PC-3 (cell line): ENCODE results near the gene DGKH. TPM values are rescaled to one million over a fixed set of nuclear protein-coding genes. Genes with fewer than 3 reads are reported as not detected.
"Not testable (repeated sequence)": the region's sequence is repeated elsewhere in the genome, so short reads cannot be mapped to it uniquely, and the experiment has no call there.

Experiments
- ATAC-seq: fragments of 200-7000 bp; cut with Tn5 transposase; 2 replicates; pipeline ENCODE4 v1.9.1; 2020; ENCODE audit warnings: mild to moderate bottlenecking, moderate library complexity
- BruUV-seq: library from RNA; stranded (reverse); fragments of 400-500 nt; replicated peaks from 2 replicates; lab custom pipeline; 2021; lab: Mats Ljungman, UMichigan
- CTCF ChIA-PET: fragments of 300-600 bp; sonication (Branson Sonifier 250); formaldehyde crosslinking; loops from one replicate; lab custom pipeline; 2022; ENCODE audit warnings: antibody characterized with exemption; lab: Charles Lee
- POLR2A ChIA-PET: fragments of 300-600 bp; sonication (Branson Sonifier 250); formaldehyde crosslinking; loops from one replicate; lab custom pipeline; 2022; ENCODE audit warnings: antibody characterized with exemption; ENCODE audit not compliant: unreplicated experiment; lab: Charles Lee
- DNase-seq: peaks from one replicate; pipeline ENCODE4 v3.0.0-alpha.2; 2015
- H2AFZ ChIP-seq: fragments of 300-600 bp; sonication (generic); 2 replicates; pipeline ENCODE4 v1.6.0; 2016; ENCODE audit warnings: antibody characterized with exemption, low read length
- H3F3A ChIP-seq: fragments of 300-600 bp; sonication (generic); one replicate; pipeline ENCODE4 v1.6.0; 2017; ENCODE audit warnings: antibody characterized with exemption, low read length, control low read depth, mild to moderate bottlenecking; ENCODE audit not compliant: unreplicated experiment
- H3K27ac ChIP-seq: fragments of 300-600 bp; sonication (generic); 2 replicates; pipeline ENCODE4 v1.5.1; 2016; ENCODE audit warnings: mild to moderate bottlenecking, low read length
- H3K27me3 ChIP-seq: fragments of 300-600 bp; sonication (generic); 2 replicates; pipeline ENCODE4 v1.6.1; 2016; ENCODE audit warnings: low read length, mixed read lengths
- H3K36me3 ChIP-seq: fragments of 300-600 bp; sonication (generic); 2 replicates; pipeline ENCODE4 v1.6.1; 2016; ENCODE audit warnings: low read depth, mixed run types, low read length, mixed read lengths
- H3K4me1 ChIP-seq: fragments of 300-600 bp; sonication (generic); 2 replicates; pipeline ENCODE4 v1.5.1; 2016; ENCODE audit warnings: low read length; ENCODE audit not compliant: insufficient read depth
- H3K4me2 ChIP-seq: fragments of 300-600 bp; sonication (generic); 2 replicates; pipeline ENCODE4 v1.6.0; 2016; ENCODE audit warnings: low read length
- H3K4me3 ChIP-seq: fragments of 300-600 bp; sonication (generic); 2 replicates; pipeline ENCODE4 v1.5.1; 2016; ENCODE audit warnings: mild to moderate bottlenecking, low read length, mixed read lengths
- H3K79me2 ChIP-seq: fragments of 300-600 bp; sonication (generic); 2 replicates; pipeline ENCODE4 v1.6.1; 2017; ENCODE audit warnings: low read length, mixed read lengths
- H3K9ac ChIP-seq: fragments of 300-600 bp; sonication (generic); 2 replicates; pipeline ENCODE4 v1.6.0; 2016; ENCODE audit warnings: mild to moderate bottlenecking, low read length
- H3K9me2 ChIP-seq: fragments of 300-600 bp; sonication (generic); replicated peaks from 2 replicates; pipeline ENCODE4 v1.6.1; 2016; ENCODE audit warnings: mixed run types, low read length, mixed read lengths
- H3K9me3 ChIP-seq: fragments of 300-600 bp; sonication (generic); 2 replicates; pipeline ENCODE4 v1.6.1; 2016; ENCODE audit warnings: low read length, mixed read lengths
- H4K20me1 ChIP-seq: fragments of 300-600 bp; sonication (generic); 2 replicates; pipeline ENCODE4 v1.6.1; 2016; ENCODE audit warnings: low read length, mixed read lengths
- CTCF ChIP-seq: fragments of 300-600 bp; sonication (generic); conservative IDR thresholded peaks from 2 replicates; pipeline ENCODE4 v1.5.1; 2017; ENCODE audit warnings: antibody characterized with exemption, low read depth, mild to moderate bottlenecking, low read length
- EZH2 ChIP-seq: fragments of 300-600 bp; sonication (generic); IDR thresholded peaks from one replicate; pipeline ENCODE4 v1.6.1; 2017; ENCODE audit warnings: antibody characterized with exemption, mild to moderate bottlenecking, low read length; ENCODE audit not compliant: unreplicated experiment
- EZH2phosphoT487 ChIP-seq: fragments of 300-600 bp; sonication (generic); IDR thresholded peaks from 2 replicates; pipeline ENCODE4 v1.6.1; 2018; ENCODE audit warnings: mild to moderate bottlenecking, antibody characterized with exemption, low read length, borderline replicate concordance
- intact Hi-C: fragments of 100-400 bp; cut with micrococcal nuclease; formaldehyde crosslinking; loops from 2 replicates; pipeline ENCODE4 v1.9.0; 2023
- total RNA-seq: library from RNA; depleted of rRNA; stranded (reverse); fragments of >200 nt; gene quantifications from 2 replicates; pipeline ENCODE4 v1.2.3, GENCODE V29; 2014

Gene DGKH
- total RNA-seq, 1 experiment from 2014 or later, result 5.9 TPM

DNA sequence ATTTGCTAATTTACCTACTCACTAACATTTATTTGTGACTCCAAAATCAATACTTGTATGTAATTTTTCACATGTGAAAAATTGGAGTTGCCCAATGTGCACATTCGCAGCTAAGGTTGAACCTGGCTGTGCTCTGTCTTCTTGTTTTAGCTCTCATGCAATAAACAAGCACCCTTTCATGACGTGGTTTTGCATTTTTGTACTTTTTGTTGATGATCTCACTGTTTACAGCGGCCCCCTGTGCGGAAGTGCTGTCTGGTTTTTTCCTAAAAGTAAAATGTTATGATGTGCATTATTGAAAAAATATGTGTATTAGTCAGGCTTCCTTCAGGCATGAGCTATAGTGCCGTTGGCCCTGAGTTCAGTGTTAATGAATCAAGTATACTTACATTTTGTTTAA lies 18.1 kb downstream of the DGKH start:
- no peaks in the 10 kb centered on the region for H3K27me3 ChIP-seq
- no peak overlapping the region for H3K4me2 ChIP-seq
- ChIA-PET CTCF (no interaction called here), POLR2A (no interaction called here)
- no peaks in the 10 kb centered on the region for H3F3A ChIP-seq
- no peaks in the 10 kb centered on the region for H3K4me1 ChIP-seq
- BruUV-seq, result no TSS peak
- no peak for TF ChIP-seq EZH2phosphoT487
- no peak for TF ChIP-seq EZH2
- TF ChIP-seq CTCF, result no peak
- H3K9me3 ChIP-seq, result no peaks in the 10 kb centered on the region
- ATAC-seq, result no peak
- no peaks in the 10 kb centered on the region for H3K36me3 ChIP-seq
- H3K9me2 ChIP-seq, result no peaks in the 10 kb centered on the region
- peaks cover 6% of the 10 kb centered on the region; the same call in 1 of the 2 replicates for H3K79me2 ChIP-seq
- H3K9ac ChIP-seq, result no peak overlapping the region
- no peak for DNase-seq
- no peak overlapping the region for H3K4me3 ChIP-seq
- no peaks in the 10 kb centered on the region for H4K20me1 ChIP-seq
- H2AFZ ChIP-seq, result no peak overlapping the region
- no peak overlapping the region for H3K27ac ChIP-seq
- intact Hi-C loops, result no loop called here

- intact Hi-C loops, result no loop called here
- Histone ChIP-seq H3K36me3 (no peaks in the 10 kb centered on the region), H3K4me2 (no peak overlapping the region), H3K9me2 (no peaks in the 10 kb centered on the region), H3K27ac (no peak overlapping the region), H3K4me1 (no peaks in the 10 kb centered on the region), H2AFZ (no peak overlapping the region), H4K20me1 (no peaks in the 10 kb centered on the region), H3K9ac (no peak overlapping the region), H3K27me3 (no peaks in the 10 kb centered on the region), H3K9me3 (no peaks in the 10 kb centered on the region), H3F3A (no peaks in the 10 kb centered on the region), H3K79me2 (no peaks in the 10 kb centered on the region), H3K4me3 (no peak overlapping the region)
- ATAC-seq (no peak), DNase-seq (no peak)
- ChIA-PET POLR2A (no interaction called here), CTCF (no interaction called here)
- no TSS peak for BruUV-seq
- TF ChIP-seq EZH2, result no peak
- TF ChIP-seq CTCF, result no peak
- TF ChIP-seq EZH2phosphoT487, result no peak
Observed at GRCh38 chr13:42068886-42069285, 20.4 kb downstream of the DGKH start.

DNA sequence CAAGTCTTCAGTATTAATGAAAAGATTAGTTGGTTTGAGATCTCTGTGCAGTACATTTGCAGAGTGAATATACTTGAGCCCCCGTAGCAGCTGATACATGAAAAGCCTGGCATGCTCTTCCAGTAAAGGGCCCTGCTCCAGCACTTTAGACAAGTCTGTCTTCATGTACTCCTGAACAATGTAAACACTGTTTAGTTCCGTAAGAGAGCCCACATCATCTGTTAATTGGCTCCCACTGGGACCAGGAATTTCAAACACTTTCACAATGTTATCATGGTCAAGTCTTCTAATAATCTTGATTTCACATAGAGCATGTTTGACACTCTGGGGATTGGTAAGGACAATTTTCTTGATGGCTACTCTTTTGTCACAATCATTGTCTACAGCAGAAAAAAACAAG lies 22.2 kb downstream of the DGKH start:
- POLR2A ChIA-PET, H3K4me3 ChIP-seq, H3K27me3 ChIP-seq, ATAC-seq, H2AFZ ChIP-seq, H3F3A ChIP-seq, H3K4me2 ChIP-seq, H3K4me1 ChIP-seq, H3K9me3 ChIP-seq, H3K9me2 ChIP-seq, H3K9ac ChIP-seq, H3K27ac ChIP-seq, DNase-seq, intact Hi-C loops, H3K36me3 ChIP-seq, H3K79me2 ChIP-seq, BruUV-seq, H4K20me1 ChIP-seq: not testable (repeated sequence)
- CTCF ChIA-PET, result interaction anchor here (0.6 kb wide), 1 partner anchor 12 kb away, joined by 4 read pairs; no protein-coding TSS in a partner anchor

DNA sequence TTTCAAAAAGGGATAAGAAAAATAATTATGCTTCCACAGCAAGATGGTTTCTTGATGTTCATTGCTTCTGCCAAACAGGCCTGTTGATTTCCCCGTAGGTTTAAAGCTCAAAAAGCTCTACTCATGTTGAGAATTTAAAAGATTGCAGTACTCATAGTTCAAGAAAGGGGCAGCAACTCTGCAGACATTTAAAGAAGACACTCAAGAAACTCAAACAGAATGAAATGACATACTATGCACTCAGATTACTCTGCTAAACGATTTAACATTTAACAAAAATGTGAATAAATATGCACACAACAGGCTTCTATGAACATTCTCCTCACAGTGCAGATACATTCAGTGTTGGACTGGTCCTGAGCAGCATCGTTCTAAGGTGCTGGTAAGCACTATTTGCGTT lies 22.7 kb downstream of the DGKH start:
- POLR2A ChIA-PET, H3F3A ChIP-seq, H4K20me1 ChIP-seq, BruUV-seq, H3K36me3 ChIP-seq, H3K4me3 ChIP-seq, H3K9me3 ChIP-seq, H3K4me1 ChIP-seq, DNase-seq, intact Hi-C loops, H3K79me2 ChIP-seq, H3K4me2 ChIP-seq, H3K9ac ChIP-seq, ATAC-seq, H3K27ac ChIP-seq, H3K9me2 ChIP-seq, H2AFZ ChIP-seq, H3K27me3 ChIP-seq: not testable (repeated sequence)
- CTCF ChIA-PET, result interaction anchor here (0.6 kb wide), 1 partner anchor 12 kb away, joined by 4 read pairs; no protein-coding TSS in a partner anchor
